ENCODE data around the gene THOP1.

THOP1 gene

GRCh38 chr19:2809387-2810140 lies 24.3 kb downstream of the THOP1 start:
- Mint-ChIP-seq H3K27me3 (ENCODE audit: low read depth) (no peaks in the 10 kb centered on the region), H3K4me1 (no peaks in the 10 kb centered on the region), H3K27ac (peak overlapping the region in 1 of 3 experiments; percentile 56), H3K4me3 (no peak overlapping the region), H3K9me3 (no peaks in the 10 kb centered on the region), H3K36me3 (ENCODE audit: low read depth) (peaks cover 16% of the 10 kb centered on the region)
- no peak for TF ChIP-seq CTCF (IDR thresholded peaks at IDR 0.05; ENCODE audit: unreplicated experiment in 3 of 3)

DNA sequence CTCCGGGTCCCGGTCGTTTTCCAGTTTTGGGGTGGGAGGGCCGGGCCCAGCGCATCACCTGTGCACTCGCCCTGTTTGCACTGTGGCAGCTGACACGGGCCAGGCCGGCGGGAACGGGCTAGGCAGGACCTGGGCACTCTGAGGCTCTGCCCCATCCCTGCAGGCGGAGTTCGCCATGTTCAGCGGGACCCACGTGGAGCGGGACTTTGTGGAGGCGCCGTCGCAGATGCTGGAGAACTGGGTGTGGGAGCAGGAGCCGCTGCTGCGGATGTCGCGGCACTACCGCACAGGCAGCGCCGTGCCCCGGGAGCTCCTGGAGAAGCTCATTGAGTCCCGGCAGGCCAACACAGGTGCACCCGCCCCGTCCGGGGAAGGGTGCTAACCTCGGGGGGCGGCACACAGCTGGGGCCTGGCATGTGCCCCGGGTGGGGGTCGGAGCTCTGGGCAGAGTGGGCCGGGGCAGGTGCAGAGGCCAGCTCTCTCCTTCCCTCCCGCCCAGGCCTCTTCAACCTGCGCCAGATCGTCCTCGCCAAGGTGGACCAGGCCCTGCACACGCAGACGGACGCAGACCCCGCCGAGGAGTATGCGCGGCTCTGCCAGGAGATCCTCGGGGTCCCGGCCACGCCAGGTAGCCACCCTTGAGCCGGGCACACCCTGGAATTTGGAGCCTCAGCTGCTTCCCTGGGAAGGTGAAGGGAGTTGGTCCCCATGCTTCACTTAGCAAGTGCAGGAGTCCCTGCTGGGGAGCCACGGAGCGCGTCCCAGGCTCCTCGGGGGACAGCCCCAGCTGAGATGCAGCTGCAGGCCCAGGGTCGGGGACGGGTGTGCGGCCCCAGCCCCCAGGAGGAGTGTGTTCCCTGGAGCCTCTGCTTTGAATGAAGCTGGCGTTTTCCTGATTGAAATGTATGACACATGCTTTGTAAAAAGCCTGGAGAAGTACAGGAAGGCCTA lies 25.1 kb downstream of the THOP1 start:
- H3K4me3 Mint-ChIP-seq = no peak overlapping the region
- no peaks in the 10 kb centered on the region for H3K4me1 Mint-ChIP-seq
- no peaks in the 10 kb centered on the region for H3K27me3 Mint-ChIP-seq (ENCODE audit: low read depth)
- no peaks in the 10 kb centered on the region for H3K9me3 Mint-ChIP-seq
- peaks cover 14% of the 10 kb centered on the region for H3K36me3 Mint-ChIP-seq (ENCODE audit: low read depth)
- no peak for TF ChIP-seq CTCF (IDR thresholded peaks at IDR 0.05; ENCODE audit: unreplicated experiment in 3 of 3)
- H3K27ac Mint-ChIP-seq = no peak overlapping the region

GRCh38 chr19:2811221-2811722 lies 26.0 kb downstream of the THOP1 start:
- Mint-ChIP-seq H3K36me3 (ENCODE audit: low read depth) (peaks cover 15% of the 10 kb centered on the region), H3K9me3 (no peaks in the 10 kb centered on the region), H3K27ac (no peak overlapping the region), H3K4me1 (no peaks in the 10 kb centered on the region), H3K4me3 (no peak overlapping the region), H3K27me3 (ENCODE audit: low read depth) (no peaks in the 10 kb centered on the region)
- no peak for TF ChIP-seq CTCF (IDR thresholded peaks at IDR 0.05; ENCODE audit: unreplicated experiment in 3 of 3)

GRCh38 chr19:2811735-2812413 lies 26.6 kb downstream of the THOP1 start:
- Mint-ChIP-seq H3K9me3 (no peaks in the 10 kb centered on the region), H3K4me1 (no peaks in the 10 kb centered on the region), H3K27ac (no peak overlapping the region), H3K27me3 (ENCODE audit: low read depth) (no peaks in the 10 kb centered on the region), H3K36me3 (ENCODE audit: low read depth) (peaks cover 15% of the 10 kb centered on the region), H3K4me3 (no peak overlapping the region)
- TF ChIP-seq CTCF (IDR thresholded peaks at IDR 0.05; ENCODE audit: unreplicated experiment in 3 of 3) = no peak

DNA sequence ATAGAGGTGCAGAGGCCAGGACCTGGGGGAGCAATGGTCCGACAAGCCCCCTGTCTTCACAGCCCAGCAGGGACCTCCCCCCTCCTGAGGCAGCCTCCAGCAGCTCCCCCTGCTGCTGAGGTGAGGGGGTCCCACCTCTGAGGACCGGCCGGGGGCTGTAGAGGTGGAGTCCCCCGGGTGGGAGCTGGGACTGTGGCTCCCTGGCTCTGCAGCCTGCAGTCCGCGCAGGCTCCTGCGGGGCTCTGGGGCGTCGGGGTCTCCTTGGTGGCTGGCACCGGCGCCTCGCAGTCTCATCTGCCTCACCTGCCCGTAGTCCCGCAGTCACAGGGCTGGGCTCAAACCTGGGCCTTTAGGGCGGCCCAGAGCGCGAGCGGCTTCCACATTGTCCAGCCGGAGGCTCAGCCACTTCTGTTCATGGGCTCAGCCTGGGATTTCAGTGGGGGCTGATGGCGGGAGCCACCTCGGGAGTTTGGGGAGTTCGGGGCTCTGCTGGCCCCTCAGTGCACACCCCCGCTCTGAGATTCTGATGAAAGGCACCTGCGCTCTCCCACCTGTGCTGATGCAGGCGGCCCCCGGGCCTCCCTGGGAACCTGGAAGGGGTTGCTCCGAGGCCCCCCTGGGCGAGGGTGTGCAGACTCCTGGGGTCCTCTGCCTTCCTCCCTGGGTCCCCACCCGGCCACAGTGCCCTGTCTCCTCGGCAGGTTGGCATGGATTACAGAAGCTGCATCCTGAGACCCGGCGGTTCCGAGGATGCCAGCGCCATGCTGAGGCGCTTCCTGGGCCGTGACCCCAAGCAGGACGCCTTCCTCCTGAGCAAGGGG lies 27.3 kb downstream of the THOP1 start:
- H3K36me3 Mint-ChIP-seq (ENCODE audit: low read depth) = peaks cover 15% of the 10 kb centered on the region
- H3K27me3 Mint-ChIP-seq (ENCODE audit: low read depth) = no peaks in the 10 kb centered on the region
- H3K4me1 Mint-ChIP-seq = no peaks in the 10 kb centered on the region
- no peak overlapping the region for H3K27ac Mint-ChIP-seq
- no peak for TF ChIP-seq CTCF (IDR thresholded peaks at IDR 0.05; ENCODE audit: unreplicated experiment in 3 of 3)
- H3K4me3 Mint-ChIP-seq = no peak overlapping the region
- H3K9me3 Mint-ChIP-seq = no peaks in the 10 kb centered on the region

Data from nephron (organoid).